Ectodermal cell (in vitro differentiated cells): ENCODE data around the gene NR2F2.

ENCODE experiments used
- H3K27ac ChIP-seq: 2 replicates; pipeline ENCODE4 v1.7.0; 2013; ENCODE audit warnings: mild to moderate bottlenecking, low read depth, low read length; ENCODE audit not compliant: insufficient read depth, poor library complexity, severe bottlenecking
- H3K27me3 ChIP-seq: 2 replicates; pipeline ENCODE4 v1.7.0; 2013; ENCODE audit warnings: mild to moderate bottlenecking, low read length; ENCODE audit not compliant: insufficient read depth, control insufficient read depth, poor library complexity, severe bottlenecking
- H3K36me3 ChIP-seq: one replicate; pipeline ENCODE4 v1.7.0; 2013; ENCODE audit warnings: low read length; ENCODE audit not compliant: control insufficient read depth, insufficient read depth
- H3K4me1 ChIP-seq: one replicate; pipeline ENCODE4 v1.7.0; 2013; ENCODE audit warnings: low read length; ENCODE audit not compliant: control insufficient read depth, insufficient read depth
- H3K4me3 ChIP-seq: 2 replicates; pipeline ENCODE4 v1.7.0; 2013; ENCODE audit warnings: low read depth, low read length, control low read depth; ENCODE audit not compliant: insufficient read depth
- H3K9me3 ChIP-seq: 2 replicates; pipeline ENCODE4 v1.7.0; 2013; ENCODE audit warnings: mild to moderate bottlenecking, low read length, moderate library complexity; ENCODE audit not compliant: control insufficient read depth
- WGBS, 2 experiments: methylation state at CpG; one replicate each; pipeline ENCODE4 v1.1.7; 2013; ENCODE audit warnings: missing lambda C conversion rate in 2 of 2; 5-methylcytosine and 5-hydroxymethylcytosine counted together

The NR2F2 gene

DNA sequence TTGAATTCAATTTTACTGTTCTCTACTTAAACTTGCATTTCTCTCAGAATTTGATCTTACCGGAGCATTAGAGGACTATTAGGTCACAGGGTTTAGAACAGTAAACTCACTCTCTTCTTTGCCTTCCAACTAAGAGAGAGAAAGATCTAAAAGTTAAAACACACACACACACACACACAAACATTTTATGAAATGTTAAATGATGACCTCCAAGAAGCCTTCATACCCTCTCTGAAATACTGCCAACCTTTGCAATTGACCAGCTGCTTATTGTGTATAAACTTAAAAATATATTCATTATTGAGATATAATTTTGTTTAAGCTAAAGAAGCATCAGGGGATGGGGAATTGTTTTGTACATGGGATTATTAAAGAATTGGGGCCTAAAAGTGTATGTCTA, 15.5 kb upstream of the NR2F2 start:
- Histone ChIP-seq H3K9me3 (no peaks in the 10 kb centered on the region), H3K27ac (no peak overlapping the region), H3K27me3 (peaks cover 17% of the 10 kb centered on the region), H3K36me3 (no peaks in the 10 kb centered on the region), H3K4me3 (no peak overlapping the region), H3K4me1 (peaks cover 7% of the 10 kb centered on the region)
- WGBS, 2 experiments: 92 to 100% methylated on average over 1 of the region's 1 CpG

DNA sequence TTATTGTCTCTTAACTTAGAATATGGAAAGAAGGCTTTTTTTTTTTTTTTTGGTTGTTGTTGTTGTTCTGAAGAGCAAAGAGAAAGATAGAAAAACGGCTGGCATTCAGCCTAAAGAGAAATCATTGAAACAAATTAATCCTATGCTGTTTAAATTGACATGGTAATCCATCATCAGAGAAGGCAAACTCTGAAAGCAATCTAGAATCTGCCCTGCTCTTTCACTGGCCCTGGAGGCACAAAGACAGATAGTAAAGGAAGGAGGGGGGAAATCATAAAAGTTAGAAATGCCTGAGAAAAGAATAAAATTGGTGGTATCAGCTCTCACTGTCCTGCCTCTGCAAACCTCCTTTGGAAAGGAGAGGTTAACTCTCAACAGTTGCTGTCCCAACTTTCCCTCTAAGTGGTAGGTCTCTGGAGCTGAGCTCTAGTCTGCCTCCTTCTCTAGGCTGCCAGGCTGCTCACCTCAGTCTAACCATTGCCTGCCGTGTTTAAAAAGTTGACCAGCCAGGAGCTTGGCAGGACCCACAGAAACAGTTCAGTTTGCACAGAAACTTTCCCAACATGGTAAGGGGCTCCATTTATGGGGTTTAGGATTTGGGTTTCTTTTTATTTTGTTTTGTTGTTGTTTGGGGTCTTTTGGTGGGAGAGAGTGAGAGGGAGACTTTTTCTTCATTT, 13.4 kb upstream of the NR2F2 start:
- no peaks in the 10 kb centered on the region for H3K9me3 ChIP-seq
- H3K27ac ChIP-seq: no peak overlapping the region
- H3K4me3 ChIP-seq: no peak overlapping the region
- peaks cover 21% of the 10 kb centered on the region for H3K4me1 ChIP-seq
- no peaks in the 10 kb centered on the region for H3K36me3 ChIP-seq
- peaks cover 38% of the 10 kb centered on the region for H3K27me3 ChIP-seq
- WGBS, 2 experiments: 28 to 33% methylated on average over 1 of the region's 2 CpGs

DNA sequence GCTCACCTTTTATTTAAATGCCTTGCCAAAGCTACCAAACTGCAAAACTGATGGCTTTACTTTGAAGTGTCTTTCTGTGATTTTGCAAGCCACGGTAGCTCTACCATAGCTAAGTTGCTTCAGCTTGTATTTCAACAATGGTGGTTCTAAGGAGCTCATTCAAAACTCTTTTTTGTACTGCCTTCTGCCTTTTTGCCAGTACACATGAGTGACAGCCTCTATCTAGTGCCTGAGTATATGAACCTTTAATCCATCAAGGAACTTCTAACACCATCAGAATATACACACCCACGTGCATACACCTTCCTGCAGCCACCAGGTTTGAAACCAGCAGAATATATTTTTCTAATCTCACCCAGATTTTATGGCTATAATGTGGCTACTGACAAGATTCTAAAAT, 10.4 kb upstream of the NR2F2 start:
- 15 to 22% methylated on average over 2 of the region's 2 CpGs for WGBS, 2 experiments
- H3K4me3 ChIP-seq: no peak overlapping the region
- H3K4me1 ChIP-seq: peaks cover 39% of the 10 kb centered on the region

DNA sequence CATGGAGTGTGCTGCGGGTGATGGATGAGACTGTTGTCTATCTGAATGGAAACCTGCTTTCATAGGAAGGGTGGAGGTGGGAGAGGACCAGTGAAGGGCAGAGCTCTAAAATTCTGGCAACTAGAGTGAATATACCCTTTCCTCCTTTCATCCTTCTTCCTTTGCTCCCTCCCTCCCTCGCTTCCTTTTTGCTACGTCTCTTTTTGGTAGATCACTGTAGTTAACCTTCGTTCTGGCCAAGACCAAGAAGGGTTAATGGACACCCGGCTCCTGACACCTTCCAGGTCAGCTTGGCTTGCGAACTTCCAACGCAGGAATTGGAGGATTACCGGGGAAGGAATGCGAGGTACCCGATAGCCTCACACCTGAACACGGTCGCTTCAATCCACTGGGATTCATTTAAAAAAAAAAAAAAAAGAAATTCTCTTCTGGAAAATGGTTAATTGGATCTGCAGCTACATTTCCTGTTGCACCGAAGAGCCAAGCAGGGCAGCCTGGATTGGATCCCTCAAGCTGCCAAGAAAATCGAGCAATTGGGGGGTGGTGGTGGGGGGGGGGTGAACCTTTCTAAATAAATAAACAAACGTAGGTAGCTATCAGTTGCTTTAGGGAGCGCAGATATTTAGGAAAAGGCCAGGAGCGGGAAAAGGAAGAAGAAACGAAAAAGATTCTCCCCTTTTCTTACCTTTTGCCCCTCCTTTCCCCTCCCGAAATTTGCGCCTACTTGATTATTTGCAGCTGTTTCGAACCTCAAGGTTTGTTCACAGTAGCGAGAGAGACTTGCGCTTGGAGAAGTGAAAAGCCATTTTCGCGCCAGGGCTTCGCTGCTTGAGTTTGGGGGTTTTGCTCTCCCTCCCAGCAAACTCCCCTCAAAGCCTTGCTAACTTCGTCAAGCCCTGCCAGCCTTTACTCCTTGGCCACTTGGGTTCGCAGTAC, 9.5 kb upstream of the NR2F2 start:
- Histone ChIP-seq H3K4me1 (peaks cover 44% of the 10 kb centered on the region), H3K9me3 (no peaks in the 10 kb centered on the region), H3K4me3 (peak overlapping the region; percentile 38), H3K36me3 (no peaks in the 10 kb centered on the region), H3K27ac (no peak overlapping the region), H3K27me3 (peaks cover 74% of the 10 kb centered on the region)
- 1 to 2% methylated on average over 24 to 28 of the region's 28 CpGs for WGBS, 2 experiments

More for the DNA sequence above, 10.4 kb upstream of the NR2F2 start:
- Histone ChIP-seq H3K27me3 (peaks cover 66% of the 10 kb centered on the region), H3K27ac (no peak overlapping the region), H3K9me3 (no peaks in the 10 kb centered on the region), H3K36me3 (no peaks in the 10 kb centered on the region)

DNA sequence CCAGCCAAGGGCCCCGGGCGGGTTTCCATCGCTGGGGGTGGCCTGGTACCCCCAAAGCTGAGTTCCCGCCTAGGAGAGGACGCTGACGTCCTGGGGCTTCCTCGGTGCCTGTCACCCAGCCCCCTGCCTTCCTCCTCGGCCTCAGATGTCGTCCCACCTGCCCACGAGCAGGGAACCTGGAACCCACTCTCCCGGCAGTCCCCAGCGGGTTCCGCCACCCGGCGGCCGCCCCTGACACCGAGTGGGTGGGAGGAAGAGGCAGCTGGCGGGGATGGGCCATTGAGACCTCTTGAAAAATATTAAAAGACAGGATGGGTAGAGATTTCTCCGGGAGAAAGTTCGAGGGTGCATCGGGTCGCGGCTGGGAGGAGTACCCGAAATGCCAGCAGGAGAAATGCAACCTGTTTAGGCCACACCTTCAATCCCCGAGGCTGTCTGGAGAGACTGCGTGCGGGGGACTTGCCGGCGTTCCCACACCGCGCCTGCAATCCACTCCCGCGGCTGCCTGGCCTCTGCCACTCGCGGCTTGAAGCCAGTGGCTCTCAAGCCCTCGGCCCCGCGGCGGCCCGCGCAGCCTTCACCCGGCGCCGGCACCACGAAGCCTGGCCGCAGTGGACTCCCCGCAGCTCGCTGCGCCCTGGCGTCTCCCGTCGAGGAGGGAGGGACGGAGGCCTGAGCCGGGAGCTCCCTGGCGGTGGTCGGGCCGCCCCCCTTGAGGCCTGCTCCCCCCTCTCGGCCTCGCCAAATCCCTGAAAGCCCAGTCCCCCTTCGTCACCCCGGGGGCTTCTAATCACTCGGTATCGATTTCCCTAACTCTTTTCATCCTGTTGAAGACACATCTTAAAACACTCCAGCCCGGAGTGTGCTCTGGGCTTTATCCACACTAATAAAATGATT, 8.6 kb upstream of the NR2F2 start:
- H3K4me3 ChIP-seq: peak overlapping the region; percentile 38

DNA sequence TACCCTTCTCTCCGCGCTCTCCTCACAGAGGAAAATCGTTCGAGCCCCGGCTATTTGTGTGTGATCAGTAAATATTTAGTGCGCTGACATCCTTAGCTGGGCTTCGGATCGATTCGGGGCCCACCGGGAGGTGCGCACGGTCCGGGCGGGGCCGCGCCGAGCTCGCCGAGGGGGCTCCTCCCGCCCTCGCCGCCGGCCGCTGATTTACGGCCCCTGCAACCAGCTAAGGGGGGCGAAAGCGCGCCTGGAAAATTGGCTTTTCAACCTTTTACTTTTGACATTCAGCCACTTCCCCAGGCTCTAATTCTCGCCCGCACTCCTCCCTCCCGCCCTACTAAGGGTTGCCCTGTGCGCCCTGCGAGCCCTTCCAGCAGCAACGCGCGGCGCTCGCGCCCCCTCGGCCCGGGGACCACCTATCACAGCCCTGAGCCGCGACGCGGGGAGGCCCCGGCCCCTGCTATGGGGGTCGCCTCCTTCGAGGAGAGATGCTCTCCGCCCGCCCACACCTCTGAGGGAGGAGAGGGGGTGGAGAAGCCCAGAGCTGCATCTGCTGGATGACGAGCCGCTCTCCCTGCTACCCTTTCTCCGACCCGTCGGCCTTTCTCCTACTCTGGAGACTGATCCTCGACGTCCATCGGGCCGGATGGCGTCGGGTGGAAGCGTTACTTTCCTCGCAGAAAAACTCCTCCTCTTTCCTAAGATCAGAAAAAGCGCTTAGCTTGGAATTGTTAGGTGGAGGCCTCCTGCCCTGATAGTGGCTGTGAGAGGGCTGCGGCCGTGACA, 7.8 kb upstream of the NR2F2 start:
- H3K27me3 ChIP-seq: peaks cover 87% of the 10 kb centered on the region
- peak overlapping the region; percentile 51 for H3K27ac ChIP-seq
- peak overlapping the region; percentile 38 for H3K4me3 ChIP-seq
- no peaks in the 10 kb centered on the region for H3K36me3 ChIP-seq
- no peaks in the 10 kb centered on the region for H3K9me3 ChIP-seq
- 0% methylated on average over 65 to 66 of the region's 66 CpGs for WGBS, 2 experiments
- peaks cover 46% of the 10 kb centered on the region for H3K4me1 ChIP-seq

More for the DNA sequence above, 8.6 kb upstream of the NR2F2 start:
- Histone ChIP-seq H3K9me3 (no peaks in the 10 kb centered on the region), H3K4me1 (peaks cover 48% of the 10 kb centered on the region), H3K27me3 (peaks cover 82% of the 10 kb centered on the region), H3K36me3 (no peaks in the 10 kb centered on the region), H3K27ac (peak overlapping the region; percentile 51)
- 0 to 1% methylated on average over 64 of the region's 64 CpGs for WGBS, 2 experiments

DNA sequence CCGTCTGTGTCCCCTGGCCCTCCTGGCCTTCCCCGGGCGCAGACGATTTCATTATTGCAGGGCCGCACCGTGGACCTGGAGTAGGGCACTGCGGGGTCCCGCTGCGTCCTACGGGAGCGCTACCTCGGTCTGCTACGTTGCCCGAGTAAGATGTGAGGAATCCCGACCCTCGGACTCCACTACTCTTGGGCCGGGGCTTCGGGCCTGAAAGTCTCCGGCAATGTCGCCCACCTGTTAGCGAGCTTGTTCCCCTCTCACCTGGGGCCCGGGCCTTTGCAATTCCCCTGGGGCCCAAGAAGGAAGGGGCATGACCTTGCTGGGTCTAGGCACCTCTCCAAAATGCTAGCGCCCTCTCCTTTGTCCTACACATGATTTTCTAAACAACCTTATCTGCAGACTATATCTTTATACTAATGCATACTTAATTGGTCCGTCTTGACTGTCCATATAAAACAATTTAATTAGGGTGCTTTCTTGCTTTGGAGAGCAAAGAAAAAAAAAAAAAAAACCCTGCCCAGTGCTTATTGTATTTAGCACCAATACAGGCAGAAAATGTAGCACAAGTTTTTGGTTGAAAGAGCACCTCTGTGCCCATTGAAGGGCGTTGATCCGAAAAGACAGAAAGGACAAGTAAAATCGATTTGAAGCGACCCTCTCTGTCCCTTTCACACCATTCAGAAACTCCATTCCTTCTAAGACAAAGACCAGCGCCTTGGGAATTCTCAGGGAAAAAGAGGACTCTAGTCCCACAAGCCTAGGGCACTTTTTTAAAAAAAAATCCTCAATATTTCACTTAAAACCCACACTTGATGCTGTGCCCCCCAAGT, 7.0 kb upstream of the NR2F2 start:
- H3K27ac ChIP-seq: peak overlapping the region; percentile 78
- peaks cover 89% of the 10 kb centered on the region for H3K27me3 ChIP-seq
- H3K4me3 ChIP-seq: peak overlapping the region; percentile 38
- no peaks in the 10 kb centered on the region for H3K36me3 ChIP-seq
- H3K4me1 ChIP-seq: peaks cover 54% of the 10 kb centered on the region
- 3% methylated on average over 29 of the region's 29 CpGs for WGBS, 2 experiments
- no peaks in the 10 kb centered on the region for H3K9me3 ChIP-seq

DNA sequence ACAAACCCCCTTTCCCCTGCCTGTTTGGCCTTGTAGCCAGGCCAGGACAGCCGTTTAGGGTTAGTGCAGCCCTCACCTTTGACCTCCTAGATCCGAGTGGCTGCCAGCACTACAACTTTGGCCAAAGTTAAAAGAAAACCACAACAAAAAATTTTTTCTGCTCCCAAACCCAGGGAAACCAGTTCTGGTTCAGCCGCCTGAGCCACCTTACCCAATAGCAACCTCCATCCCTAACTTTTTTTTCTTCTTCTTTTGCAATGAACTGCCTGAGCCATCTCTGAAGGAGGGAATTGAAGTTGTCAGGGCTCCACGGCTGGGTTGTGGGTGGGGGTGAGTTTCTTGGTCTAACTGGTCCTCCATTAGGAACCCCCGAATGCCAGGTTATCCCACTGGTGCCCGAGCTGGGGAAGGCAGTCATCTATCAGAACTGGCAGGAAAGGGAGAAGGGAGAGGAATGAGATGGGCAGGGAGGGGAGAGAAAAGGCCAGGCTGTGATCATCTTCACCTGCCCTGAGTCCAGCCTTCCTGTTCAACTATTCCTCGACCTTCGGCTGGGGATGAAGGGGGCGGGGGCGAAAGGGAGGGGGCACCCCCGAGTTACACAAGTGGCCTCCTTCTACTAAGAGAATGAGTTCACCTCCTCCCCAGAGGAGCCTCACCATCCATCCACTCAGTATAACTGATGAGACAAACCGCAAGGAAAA, 6.2 kb upstream of the NR2F2 start:
- H3K4me1 ChIP-seq: peaks cover 62% of the 10 kb centered on the region
- H3K9me3 ChIP-seq: no peaks in the 10 kb centered on the region
- H3K36me3 ChIP-seq: no peaks in the 10 kb centered on the region
- peaks cover 92% of the 10 kb centered on the region for H3K27me3 ChIP-seq
- H3K27ac ChIP-seq: peak overlapping the region; percentile 78
- 5 to 7% methylated on average over 11 of the region's 12 CpGs for whole genome bisulfite sequencing, 2 experiments
- peak overlapping the region; percentile 14 for H3K4me3 ChIP-seq
